ENCODE results near the gene CDX1. TPM values are rescaled to one million over a fixed set of nuclear protein-coding genes. Genes with fewer than 3 reads are reported as not detected.

CDX1 gene
- total and polyA plus RNA-seq, 12 donors, result 0.13 to 0.32 TPM; not detected in 10

DNA sequence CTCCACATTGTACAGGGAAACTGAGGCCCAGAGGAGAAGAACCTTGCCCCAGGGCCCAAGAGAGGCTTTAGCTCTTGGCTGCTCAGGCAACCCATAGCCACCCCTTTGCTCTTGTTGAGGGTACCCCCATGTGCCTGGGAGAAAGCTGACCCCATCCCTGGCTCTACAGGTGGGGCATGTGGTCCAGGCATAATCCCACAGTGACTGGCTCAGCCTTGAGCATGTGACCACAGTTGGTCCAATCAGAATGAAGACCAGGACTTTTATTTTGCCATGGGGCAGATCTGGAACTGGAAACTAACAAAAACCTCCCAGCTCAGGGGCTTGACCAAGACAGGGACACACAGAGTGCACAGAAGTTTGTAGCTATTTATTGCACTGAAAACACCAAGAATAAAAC, 52.6 kb downstream of the CDX1 start:
- TF ChIP-seq, protein P1, sequence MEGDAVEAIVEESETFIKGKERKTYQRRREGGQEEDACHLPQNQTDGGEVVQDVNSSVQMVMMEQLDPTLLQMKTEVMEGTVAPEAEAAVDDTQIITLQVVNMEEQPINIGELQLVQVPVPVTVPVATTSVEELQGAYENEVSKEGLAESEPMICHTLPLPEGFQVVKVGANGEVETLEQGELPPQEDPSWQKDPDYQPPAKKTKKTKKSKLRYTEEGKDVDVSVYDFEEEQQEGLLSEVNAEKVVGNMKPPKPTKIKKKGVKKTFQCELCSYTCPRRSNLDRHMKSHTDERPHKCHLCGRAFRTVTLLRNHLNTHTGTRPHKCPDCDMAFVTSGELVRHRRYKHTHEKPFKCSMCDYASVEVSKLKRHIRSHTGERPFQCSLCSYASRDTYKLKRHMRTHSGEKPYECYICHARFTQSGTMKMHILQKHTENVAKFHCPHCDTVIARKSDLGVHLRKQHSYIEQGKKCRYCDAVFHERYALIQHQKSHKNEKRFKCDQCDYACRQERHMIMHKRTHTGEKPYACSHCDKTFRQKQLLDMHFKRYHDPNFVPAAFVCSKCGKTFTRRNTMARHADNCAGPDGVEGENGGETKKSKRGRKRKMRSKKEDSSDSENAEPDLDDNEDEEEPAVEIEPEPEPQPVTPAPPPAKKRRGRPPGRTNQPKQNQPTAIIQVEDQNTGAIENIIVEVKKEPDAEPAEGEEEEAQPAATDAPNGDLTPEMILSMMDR (IDR thresholded peaks at IDR 0.05), result no peak
- no peaks in the 10 kb centered on the region for H3K27me3 ChIP-seq
- no peak overlapping the region for H3K27ac ChIP-seq
- H3K36me3 ChIP-seq, result no peaks in the 10 kb centered on the region
- peaks cover 0 to 38% (median 21%) of the 10 kb centered on the region in 9 donors for H3K4me1 ChIP-seq
- DNase-seq (no peak), ATAC-seq (no peak)
- no peak overlapping the region for H3K4me3 ChIP-seq
- H3K9me3 ChIP-seq, result no peaks in the 10 kb centered on the region
- intact Hi-C loops (cut with DNase I), result loop anchor here (2.0 to 10.0 kb wide), 7 partner anchors 57 to 197 kb away; no protein-coding TSS in a partner anchor

DNA sequence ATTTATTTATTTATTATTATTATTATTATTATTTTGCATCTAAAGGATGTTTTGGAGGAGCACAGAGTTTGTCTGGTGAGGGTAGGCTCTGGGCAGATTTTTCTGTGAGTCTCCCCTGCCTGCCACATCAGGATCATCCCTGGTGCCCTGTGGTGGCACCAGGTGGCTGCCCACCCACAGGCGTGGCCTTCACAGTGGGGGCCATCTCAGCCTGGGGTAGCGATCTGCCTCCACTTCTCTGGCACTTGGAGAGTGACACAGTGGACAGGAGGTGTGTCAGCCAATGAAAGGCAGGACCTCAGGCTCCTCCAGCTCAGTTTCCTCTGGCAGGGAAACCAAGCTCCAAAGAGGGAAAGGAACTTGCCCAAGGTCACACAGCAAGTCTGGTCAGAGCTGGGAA, 53.3 kb downstream of the CDX1 start:
- intact Hi-C loops (cut with DNase I), result loop anchor here (2.0 to 10.0 kb wide), 7 partner anchors 58 to 198 kb away; no protein-coding TSS in a partner anchor
- ATAC-seq, result no peak
- H3K36me3 ChIP-seq, result no peaks in the 10 kb centered on the region
- H3K27ac ChIP-seq, result no peak overlapping the region
- H3K4me3 ChIP-seq, result no peak overlapping the region
- H3K27me3 ChIP-seq, result no peaks in the 10 kb centered on the region
- peaks cover 0 to 31% (median 14%) of the 10 kb centered on the region in 9 donors for H3K4me1 ChIP-seq
- no peak for DNase-seq
- WGBS, 2 donors, result 78 to 83% methylated on average over 2 of the region's 2 CpGs
- TF ChIP-seq, protein P1 (IDR thresholded peaks at IDR 0.05), result no peak
- no peaks in the 10 kb centered on the region for H3K9me3 ChIP-seq

DNA sequence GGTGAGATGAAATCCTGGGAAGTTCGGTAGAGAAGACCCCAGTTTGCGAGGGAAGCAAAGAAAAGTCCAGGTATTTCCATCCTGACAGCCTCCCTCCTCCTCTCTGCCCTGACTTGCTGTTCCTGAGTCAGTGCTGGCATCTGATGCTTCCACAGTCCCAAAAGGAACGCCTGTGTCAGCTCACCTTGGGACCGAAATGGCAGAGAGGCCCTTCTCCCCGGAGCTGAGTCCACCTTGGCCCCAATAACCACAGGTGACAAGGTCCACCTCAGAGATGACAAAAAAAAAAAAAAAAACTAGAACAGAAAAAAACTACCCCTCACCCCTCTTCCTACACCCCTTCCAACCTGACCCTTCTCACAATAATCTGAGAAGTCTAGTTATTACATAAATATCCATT, 54.9 kb downstream of the CDX1 start:
- TF ChIP-seq, protein P1 (IDR thresholded peaks at IDR 0.05), result no peak
- intact Hi-C loops (cut with DNase I), result no loop called here

DNA sequence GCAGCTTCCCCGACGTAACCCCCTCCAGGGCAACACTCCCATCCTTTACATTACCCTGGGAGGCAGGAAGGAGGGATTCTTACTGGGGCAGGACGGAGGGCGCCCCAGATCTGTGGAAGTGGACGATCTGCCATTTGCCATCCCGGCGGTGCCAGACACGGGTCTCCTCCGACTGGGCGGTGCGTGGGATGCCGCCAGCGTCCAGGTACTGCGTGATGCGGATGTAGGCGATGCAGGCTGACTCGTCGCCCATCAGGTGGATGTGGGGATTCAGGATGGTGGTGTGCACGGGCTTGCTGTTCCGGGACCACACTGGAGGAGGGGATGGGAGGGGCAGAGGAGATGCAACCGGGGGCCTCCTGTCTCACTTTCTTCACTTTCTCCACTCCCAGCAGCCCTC, 56.3 kb downstream of the CDX1 start:
- TF ChIP-seq, protein P1 (IDR thresholded peaks at IDR 0.05), result no peak
- ATAC-seq (no peak), DNase-seq (no peak)
- Histone ChIP-seq H3K9me3 (no peaks in the 10 kb centered on the region), H3K27me3 (no peaks in the 10 kb centered on the region), H3K4me3 (no peak overlapping the region), H3K36me3 (no peaks in the 10 kb centered on the region), H3K4me1 (peaks cover 0 to 11% (median 2%) of the 10 kb centered on the region in 9 donors), H3K27ac (no peak overlapping the region)
- 92 to 94% methylated on average over 21 of the region's 21 CpGs for WGBS, 2 donors
- intact Hi-C loops (cut with DNase I), result no loop called here

More for the DNA sequence above, 54.9 kb downstream of the CDX1 start:
- Histone ChIP-seq H3K4me1 (peaks cover 0 to 20% (median 6%) of the 10 kb centered on the region in 9 donors), H3K36me3 (no peaks in the 10 kb centered on the region), H3K4me3 (no peak overlapping the region), H3K27ac (no peak overlapping the region), H3K27me3 (no peaks in the 10 kb centered on the region), H3K9me3 (no peaks in the 10 kb centered on the region)
- DNase-seq (no peak), ATAC-seq (no peak)
- 86 to 87% methylated on average over 5 of the region's 5 CpGs for WGBS, 2 donors

Data from heart right ventricle (tissue), 16 donors.